Endothelial cell of umbilical vein (primary cell): ENCODE measurements around the gene RHCG.
A peak's percentile ranks its signal among the peaks of the same experiment; 100 is the strongest.

Experiments
- CTCF ChIP-seq, 2 donors: IDR thresholded peaks; 1 replicate in 1 of 2; 2 replicates in 1 of 2; pipeline ENCODE4 v1.5.1; 2011; ENCODE audit warnings: low read length in 2 of 2, mild to moderate bottlenecking in 2 of 2, moderate library complexity in 2 of 2, control low read depth in 1 of 2, inconsistent platforms in 1 of 2, low read depth in 1 of 2; ENCODE audit not compliant: insufficient read depth in 1 of 2; ENCODE audit errors: extremely low read depth in 1 of 2
- EZH2 ChIP-seq: IDR thresholded peaks from 2 replicates; pipeline ENCODE4 v1.6.1; 2012; ENCODE audit warnings: borderline replicate concordance, low read depth, mild to moderate bottlenecking, moderate library complexity, low read length, inconsistent platforms; ENCODE audit not compliant: severe bottlenecking
- GATA2 ChIP-seq: IDR thresholded peaks from 2 replicates; pipeline ENCODE4 v1.7.0; 2011; ENCODE audit warnings: low read depth, mild to moderate bottlenecking, moderate library complexity, mixed read lengths, low read length; ENCODE audit not compliant: insufficient read length, insufficient read depth
- JUN ChIP-seq: IDR thresholded peaks from 2 replicates; pipeline ENCODE4 v1.6.1; 2011; ENCODE audit warnings: borderline replicate concordance, low read depth; ENCODE audit not compliant: insufficient read length, insufficient read depth
- MAX ChIP-seq: IDR thresholded peaks from 2 replicates; pipeline ENCODE4 v1.6.1; 2011; ENCODE audit not compliant: insufficient read depth, insufficient read length
- MYC ChIP-seq: IDR thresholded peaks from one replicate; pipeline ENCODE4 v1.6.1; 2011; ENCODE audit warnings: mild to moderate bottlenecking, low read depth, low read length
- POLR2A ChIP-seq: IDR thresholded peaks from 2 replicates; pipeline ENCODE4 v1.6.1; 2012; ENCODE audit warnings: low read depth, mild to moderate bottlenecking, control low read depth, low read length
- POLR2AphosphoS5 ChIP-seq: IDR thresholded peaks from 2 replicates; pipeline ENCODE4 v1.6.1; 2012; ENCODE audit warnings: low read depth, mild to moderate bottlenecking, control low read depth, low read length, moderate library complexity; ENCODE audit not compliant: insufficient read depth

- TF ChIP-seq CTCF (IDR thresholded peaks at IDR 0.05; ENCODE audit: extremely low read depth in 1 of 2, insufficient read depth in 1 of 2, low read depth in 1 of 2, low read length in 2 of 2) (peak in 1 of 2 donors; percentile 27), GATA2 (no peak), POLR2AphosphoS5 (no peak), EZH2 (no peak), JUN (no peak), POLR2A (no peak), MYC (no peak), MAX (no peak)
Observed at GRCh38 chr15:89500397-89501270, 4.3 kb upstream of the RHCG start.
